C4-2B (cell line): Measurements from ENCODE around the gene KANK4.

Experiments
- CTCF ChIP-seq: fragments of 450-650 bp; conservative IDR thresholded peaks from 2 replicates; pipeline ENCODE4 v1.5.1; 2017; ENCODE audit warnings: mild to moderate bottlenecking
- ZFX ChIP-seq: fragments of 450-650 bp; IDR thresholded peaks from 2 replicates; pipeline ENCODE4 v1.6.1; 2017

DNA sequence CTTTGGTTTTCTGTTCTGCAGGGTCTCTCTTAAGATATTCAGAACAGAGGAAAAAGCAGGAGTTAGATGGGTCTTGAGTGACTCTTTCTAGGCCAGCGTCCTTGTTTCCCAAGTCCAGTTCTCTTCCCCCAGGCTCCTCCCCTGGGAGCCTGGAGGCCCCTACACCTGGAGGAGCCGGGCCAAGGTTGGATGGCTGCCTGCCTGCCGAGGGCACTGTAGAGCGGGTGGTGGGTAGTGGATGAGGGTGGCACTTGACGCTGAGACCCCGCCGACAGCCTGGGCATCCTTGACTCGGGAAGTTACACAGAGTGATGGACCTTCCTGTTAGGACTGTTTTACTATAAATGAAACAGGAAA lies 17.4 kb upstream of the KANK4 start:
- TF ChIP-seq CTCF (no peak), ZFX (no peak)
